IMR-90 (cell line): ENCODE results near the gene DZIP3. TPM values are rescaled to one million over a fixed set of nuclear protein-coding genes. Genes with fewer than 3 reads are reported as not detected.

Source experiments
- ATAC-seq: fragments of 200-7000 bp; cut with Tn5 transposase; 2 replicates; pipeline ENCODE4 v1.9.1; 2020; ENCODE audit warnings: low read depth, mild to moderate bottlenecking, moderate library complexity
- BruUV-seq: library from RNA; stranded (reverse); fragments of 400-500 nt; replicated peaks from 2 replicates; lab custom pipeline; 2021; lab: Mats Ljungman, UMichigan
- CTCF ChIA-PET: fragments of 300-600 bp; formaldehyde crosslinking; extraction: SDS; loops from one replicate; lab custom pipeline; 2021; ENCODE audit warnings: antibody characterized with exemption; lab: Yijun Ruan, JAX
- POLR2A ChIA-PET: fragments of 300-600 bp; sonication (Branson Sonifier 250); formaldehyde crosslinking; loops from one replicate; lab custom pipeline; 2022; ENCODE audit warnings: antibody characterized with exemption; ENCODE audit not compliant: unreplicated experiment; lab: Charles Lee
- DNase-seq: peaks from one replicate; pipeline ENCODE4 v3.0.0; 2013
- H2AFZ ChIP-seq: replicated peaks from 2 replicates; pipeline ENCODE3; 2013; ENCODE audit warnings: low read length, mild to moderate bottlenecking; ENCODE audit not compliant: poor library complexity
- H2AK5ac ChIP-seq: 2 replicates; pipeline ENCODE4 v1.6.1; 2013; ENCODE audit warnings: low read depth, low read length, inconsistent platforms
- H2AK9ac ChIP-seq: replicated peaks from 2 replicates; pipeline ENCODE3; 2013; ENCODE audit warnings: mild to moderate bottlenecking, low read depth, low read length, moderate library complexity; ENCODE audit not compliant: poor library complexity
- H2BK120ac ChIP-seq: 2 replicates; pipeline ENCODE4 v1.6.1; 2013; ENCODE audit warnings: low read depth, low read length, inconsistent platforms
- H2BK15ac ChIP-seq: 3 replicates; pipeline ENCODE4 v1.6.1; 2013; ENCODE audit warnings: low read depth, low read length, inconsistent platforms
- H2BK20ac ChIP-seq: 2 replicates; pipeline ENCODE4 v1.6.1; 2013; ENCODE audit warnings: low read depth, mild to moderate bottlenecking, inconsistent platforms, low read length, moderate library complexity
- H2BK5ac ChIP-seq: 2 replicates; pipeline ENCODE4 v1.6.1; 2013; ENCODE audit warnings: mild to moderate bottlenecking, low read depth, low read length, inconsistent platforms; ENCODE audit not compliant: poor library complexity, severe bottlenecking
- H3K14ac ChIP-seq: replicated peaks from 2 replicates; pipeline ENCODE4 v1.6.1; 2013; ENCODE audit warnings: low read depth, low read length, inconsistent platforms
- H3K18ac ChIP-seq: 2 replicates; pipeline ENCODE4 v1.6.1; 2013; ENCODE audit warnings: low read depth, low read length, control low read depth
- H3K23ac ChIP-seq: 2 replicates; pipeline ENCODE4 v1.6.1; 2013; ENCODE audit warnings: low read depth, low read length, inconsistent platforms
- H3K27ac ChIP-seq: 2 replicates; pipeline ENCODE4 v1.5.1; 2013; ENCODE audit warnings: mild to moderate bottlenecking, control low read depth, low read length; ENCODE audit not compliant: insufficient read depth
- H3K27me3 ChIP-seq: 2 replicates; pipeline ENCODE4 v1.6.1; 2013; ENCODE audit warnings: low read length; ENCODE audit not compliant: control insufficient read depth, insufficient read depth
- H3K36me3 ChIP-seq: 2 replicates; pipeline ENCODE4 v1.6.1; 2013; ENCODE audit warnings: low read length, mixed read lengths; ENCODE audit not compliant: control insufficient read depth, insufficient read depth
- H3K4ac ChIP-seq: 2 replicates; pipeline ENCODE4 v1.6.1; 2013; ENCODE audit warnings: low read depth, low read length, inconsistent platforms
- H3K4me1 ChIP-seq: 2 replicates; pipeline ENCODE4 v1.6.1; 2013; ENCODE audit warnings: low read length, mixed read lengths; ENCODE audit not compliant: control insufficient read depth, insufficient read depth
- H3K4me2 ChIP-seq: 2 replicates; pipeline ENCODE4 v1.6.1; 2013; ENCODE audit warnings: low read depth, mild to moderate bottlenecking, control low read depth, low read length, moderate library complexity
- H3K4me3 ChIP-seq: 2 replicates; pipeline ENCODE4 v1.5.1; 2013; ENCODE audit warnings: low read depth, mild to moderate bottlenecking, control low read depth, low read length, moderate library complexity; ENCODE audit not compliant: insufficient read depth
- H3K56ac ChIP-seq: 2 replicates; pipeline ENCODE4 v1.6.1; 2013; ENCODE audit warnings: low read length, inconsistent platforms; ENCODE audit not compliant: insufficient read depth; ENCODE audit errors: extremely low read depth
- H3K79me1 ChIP-seq, 2 experiments: 2 replicates each; pipeline ENCODE4 v1.6.1; 2013; ENCODE audit warnings: low read length in 2 of 2, inconsistent platforms in 1 of 2, low read depth in 1 of 2
- H3K9ac ChIP-seq: 2 replicates; pipeline ENCODE4 v1.6.1; 2013; ENCODE audit warnings: low read depth, low read length, control low read depth
- H3K9me1 ChIP-seq: 2 replicates; pipeline ENCODE4 v1.6.1; 2013; ENCODE audit warnings: low read length, inconsistent platforms; ENCODE audit not compliant: insufficient read depth
- H3K9me3 ChIP-seq: 2 replicates; pipeline ENCODE4 v1.6.1; 2013; ENCODE audit warnings: low read length; ENCODE audit not compliant: control insufficient read depth, insufficient read depth
- H4K20me1 ChIP-seq: 2 replicates; pipeline ENCODE4 v1.6.1; 2013; ENCODE audit warnings: low read length, inconsistent platforms; ENCODE audit not compliant: insufficient read depth
- H4K5ac ChIP-seq: 2 replicates; pipeline ENCODE4 v1.6.1; 2013; ENCODE audit warnings: mild to moderate bottlenecking, low read depth, low read length, control low read depth
- H4K8ac ChIP-seq, 2 experiments: 2 replicates each; pipeline ENCODE4 v1.6.1; 2013; ENCODE audit warnings: low read depth in 2 of 2, low read length in 2 of 2, control low read depth in 1 of 2, inconsistent platforms in 1 of 2
- H4K91ac ChIP-seq: 2 replicates; pipeline ENCODE4 v1.6.1; 2013; ENCODE audit warnings: low read depth, low read length, inconsistent platforms; ENCODE audit not compliant: insufficient read depth
- BHLHE40 ChIP-seq: fragments of 150-350 bp; IDR thresholded peaks from 2 replicates; pipeline ENCODE4 v1.6.1; 2016; ENCODE audit warnings: mild to moderate bottlenecking, low read depth, low read length
- CEBPB ChIP-seq: IDR thresholded peaks from 2 replicates; pipeline ENCODE4 v1.6.1; 2012; ENCODE audit warnings: low read depth, low read length, improper control_type of control experiment
- CHD1 ChIP-seq: IDR thresholded peaks from 2 replicates; pipeline ENCODE4 v1.6.1; 2012; ENCODE audit warnings: low read depth, low read length, improper control_type of control experiment
- CTCF ChIP-seq: conservative IDR thresholded peaks from 2 replicates; pipeline ENCODE4 v1.5.1; 2012; ENCODE audit warnings: mild to moderate bottlenecking, low read depth, low read length, improper control_type of control experiment
- FOS ChIP-seq: fragments of 150-350 bp; IDR thresholded peaks from 2 replicates; pipeline ENCODE4 v1.6.1; 2016; ENCODE audit warnings: low read depth, low read length
- MAFK ChIP-seq: IDR thresholded peaks from 2 replicates; pipeline ENCODE4 v1.6.1; 2012; ENCODE audit warnings: low read depth, low read length, improper control_type of control experiment
- MAZ ChIP-seq: IDR thresholded peaks from 2 replicates; pipeline ENCODE4 v1.6.1; 2012; ENCODE audit warnings: low read depth, mild to moderate bottlenecking, low read length, improper control_type of control experiment, moderate library complexity, borderline replicate concordance
- MXI1 ChIP-seq: IDR thresholded peaks from 2 replicates; pipeline ENCODE4 v1.6.1; 2012; ENCODE audit warnings: low read depth, mild to moderate bottlenecking, low read length, moderate library complexity, borderline replicate concordance
- NFE2L2 ChIP-seq: fragments of 150-350 bp; IDR thresholded peaks from 2 replicates; pipeline ENCODE4 v1.6.1; 2016; ENCODE audit warnings: low read depth, mild to moderate bottlenecking, low read length
- POLR2A ChIP-seq: IDR thresholded peaks from 2 replicates; pipeline ENCODE4 v1.6.1; 2012; ENCODE audit warnings: mild to moderate bottlenecking, low read depth, low read length
- RAD21 ChIP-seq: IDR thresholded peaks from 2 replicates; pipeline ENCODE4 v1.6.1; 2012; ENCODE audit warnings: low read length, improper control_type of control experiment
- RCOR1 ChIP-seq: IDR thresholded peaks from 2 replicates; pipeline ENCODE4 v1.6.1; 2012; ENCODE audit warnings: mild to moderate bottlenecking, low read length, improper control_type of control experiment; ENCODE audit not compliant: insufficient replicate concordance
- RFX5 ChIP-seq: IDR thresholded peaks from 2 replicates; pipeline ENCODE4 v1.8.0; 2012; ENCODE audit warnings: low read depth, mild to moderate bottlenecking, low read length, moderate library complexity
- SMC3 ChIP-seq: fragments of 150-350 bp; IDR thresholded peaks from 2 replicates; pipeline ENCODE4 v1.6.1; 2016; ENCODE audit warnings: low read depth, mild to moderate bottlenecking, antibody characterized with exemption, low read length, moderate library complexity
- USF2 ChIP-seq: fragments of 150-350 bp; IDR thresholded peaks from 2 replicates; pipeline ENCODE4 v1.6.1; 2017; ENCODE audit warnings: mild to moderate bottlenecking, antibody characterized with exemption, low read length, low read depth
- WGBS, 2 experiments: methylation state at CpG; one replicate each; pipeline versions ENCODE4 v1.1.5 to v1.1.7; 2013; ENCODE audit warnings: missing lambda C conversion rate in 2 of 2; ENCODE audit not compliant: insufficient read length in 1 of 2; ENCODE audit errors: extremely low coverage in 2 of 2; 5-methylcytosine and 5-hydroxymethylcytosine counted together
- dilution Hi-C: fragments of 300-500 bp; cut with HindIII; formaldehyde crosslinking; loops from one replicate; pipeline ENCODE4 v1.14.3; 2018; ENCODE audit warnings: low sequenced_read_pairs; ENCODE audit not compliant: unreplicated experiment
- in situ Hi-C: fragments of 300-500 bp; cut with MboI; formaldehyde crosslinking; loops from 3 replicates; pipeline ENCODE4 v1.14.3; 2019; ENCODE audit warnings: low sequenced_read_pairs, inconsistent platforms, mixed read lengths
- intact Hi-C: fragments of 100-400 bp; cut with micrococcal nuclease; formaldehyde crosslinking; loops from 2 replicates; pipeline ENCODE4 v1.10.0; 2022
- polyA plus RNA-seq, 3 experiments: library from polyadenylated mRNA; depleted of rRNA; stranded (reverse); fragments of >200 nt; gene quantifications; 2 replicates each; pipeline ENCODE4 v1.2.3, GENCODE V29; 2012; ENCODE audit warnings: low replicate concordance in 1 of 3
- total RNA-seq: library from RNA; depleted of rRNA; stranded (reverse); fragments of >200 nt; gene quantifications from 2 replicates; pipeline ENCODE4 v1.2.3, GENCODE V29; 2012
- TF ChIP-seq, protein P1 (sequence below): fragments of 150-350 bp; IDR thresholded peaks from 2 replicates; pipeline ENCODE4 v1.6.1; 2016; ENCODE audit warnings: low read depth, mild to moderate bottlenecking, low read length, moderate library complexity, borderline replicate concordance

The DZIP3 gene
- total and polyA plus RNA-seq, 2 of the 4 experiments (the other 2 are of a cell fraction), result 7.0 to 9.9 TPM

- Histone ChIP-seq H3K79me1 (peaks cover 4 to 17% of the 10 kb centered on the region in 2 experiments; a peak in 2 of 4 replicates), H3K9me3 (no peaks in the 10 kb centered on the region), H3K9ac (no peak overlapping the region), H2AK9ac (no peak overlapping the region), H2BK120ac (no peak overlapping the region), H2BK15ac (no peak overlapping the region), H4K5ac (no peak overlapping the region), H3K56ac (no peak overlapping the region), H3K36me3 (no peaks in the 10 kb centered on the region), H4K20me1 (no peaks in the 10 kb centered on the region), H2AK5ac (no peak overlapping the region), H3K18ac (no peak overlapping the region), H3K27me3 (no peaks in the 10 kb centered on the region), H3K14ac (no peak overlapping the region), H2BK5ac (no peak overlapping the region), H4K91ac (no peak overlapping the region), H3K4me2 (no peak overlapping the region), H3K4me1 (no peaks in the 10 kb centered on the region), H2BK20ac (no peak overlapping the region), H3K9me1 (no peaks in the 10 kb centered on the region), H3K27ac (no peak overlapping the region), H4K8ac (no peak overlapping the region), H3K23ac (no peak overlapping the region), H2AFZ (no peak overlapping the region), H3K4me3 (no peak overlapping the region), H3K4ac (no peak overlapping the region)
- in situ Hi-C loops, result no loop called here
- CTCF ChIA-PET, result no interaction called here
- no TSS peak for BruUV-seq
- ATAC-seq (no peak), DNase-seq (no peak)
- intact Hi-C loops, result no loop called here
- TF ChIP-seq RAD21 (no peak), POLR2A (no peak), SMC3 (no peak), RFX5 (no peak), CEBPB (no peak), MXI1 (no peak), RCOR1 (no peak), USF2 (no peak), FOS (no peak), CHD1 (no peak), NFE2L2 (no peak), CTCF (no peak), BHLHE40 (no peak), MAFK (no peak), MAZ (no peak)
- TF ChIP-seq, protein P1, sequence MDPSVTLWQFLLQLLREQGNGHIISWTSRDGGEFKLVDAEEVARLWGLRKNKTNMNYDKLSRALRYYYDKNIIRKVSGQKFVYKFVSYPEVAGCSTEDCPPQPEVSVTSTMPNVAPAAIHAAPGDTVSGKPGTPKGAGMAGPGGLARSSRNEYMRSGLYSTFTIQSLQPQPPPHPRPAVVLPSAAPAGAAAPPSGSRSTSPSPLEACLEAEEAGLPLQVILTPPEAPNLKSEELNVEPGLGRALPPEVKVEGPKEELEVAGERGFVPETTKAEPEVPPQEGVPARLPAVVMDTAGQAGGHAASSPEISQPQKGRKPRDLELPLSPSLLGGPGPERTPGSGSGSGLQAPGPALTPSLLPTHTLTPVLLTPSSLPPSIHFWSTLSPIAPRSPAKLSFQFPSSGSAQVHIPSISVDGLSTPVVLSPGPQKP, result no peak
- dilution Hi-C loops, result no loop called here
- POLR2A ChIA-PET, result no interaction called here
- no CpG with 5 or more reads among the region's 2 CpGs for WGBS, 2 experiments
Measured at GRCh38 chr3:108595321-108595720, 5.8 kb downstream of the DZIP3 start.
